ENCODE data around the gene LRIT3.

LRIT3 gene

GRCh38 chr4:109847896-109848442 lies at the start of gene LRIT3:
LRIT3 (plus strand) TSS chr4:109848107; CDS start chr4:109848202, 95 bp downstream.
- no peak for DNase-seq (ENCODE audit: low read depth, low spot score)

DNA sequence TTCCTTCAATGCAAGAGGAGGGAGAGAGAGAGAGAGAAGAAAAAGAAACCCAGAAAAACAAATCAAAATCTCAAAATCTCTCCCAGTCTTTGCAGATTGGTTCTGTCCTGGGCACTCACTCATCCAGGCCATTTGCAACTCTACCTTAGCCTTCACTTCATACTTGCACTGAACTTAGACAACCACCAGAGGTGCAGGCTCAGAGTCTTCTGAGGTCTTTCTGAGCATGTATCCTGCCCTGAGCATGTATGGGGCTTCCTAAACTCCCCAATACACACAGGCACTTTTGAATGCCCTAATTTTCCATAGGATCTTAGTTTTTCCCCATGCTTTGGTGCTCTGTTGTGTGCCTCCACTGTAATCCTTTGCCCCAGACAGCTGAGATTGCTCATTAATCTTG lies 49.0 kb upstream of the LRIT3 start:
- no peak for DNase-seq (ENCODE audit: low read depth, low spot score)

DNA sequence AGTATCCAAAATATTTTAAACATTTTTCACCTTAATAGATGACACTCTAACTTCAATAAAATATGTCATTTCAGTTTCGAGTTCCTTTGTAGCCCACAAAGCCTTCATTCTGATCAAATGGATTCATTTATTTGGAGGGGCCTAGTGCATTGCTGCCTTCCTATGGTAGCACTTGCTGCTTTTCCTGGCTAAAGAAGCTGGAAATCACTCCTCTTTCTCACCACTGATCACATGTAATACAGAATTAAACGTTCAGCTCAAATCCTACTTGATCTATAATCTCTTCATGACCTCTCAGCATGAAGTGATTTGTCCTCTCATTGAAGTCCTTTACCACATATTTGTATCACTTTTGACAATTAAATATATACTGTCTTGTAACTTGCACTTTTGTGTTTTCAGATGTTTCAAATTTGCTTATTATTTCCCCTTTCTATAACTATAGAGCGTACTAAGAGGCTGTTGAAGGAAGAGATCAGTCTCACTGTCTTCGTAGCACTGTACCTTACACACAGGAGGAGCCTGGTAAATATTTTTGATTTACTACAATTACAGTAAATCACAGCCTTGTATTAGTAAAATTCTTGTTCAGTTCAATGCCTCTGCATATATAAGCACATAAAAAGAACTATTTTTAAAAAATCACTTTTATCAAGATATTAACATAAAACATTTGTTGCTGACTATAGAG lies 46.7 kb upstream of the LRIT3 start:
- no peak for DNase-seq (ENCODE audit: low read depth, low spot score)

DNA sequence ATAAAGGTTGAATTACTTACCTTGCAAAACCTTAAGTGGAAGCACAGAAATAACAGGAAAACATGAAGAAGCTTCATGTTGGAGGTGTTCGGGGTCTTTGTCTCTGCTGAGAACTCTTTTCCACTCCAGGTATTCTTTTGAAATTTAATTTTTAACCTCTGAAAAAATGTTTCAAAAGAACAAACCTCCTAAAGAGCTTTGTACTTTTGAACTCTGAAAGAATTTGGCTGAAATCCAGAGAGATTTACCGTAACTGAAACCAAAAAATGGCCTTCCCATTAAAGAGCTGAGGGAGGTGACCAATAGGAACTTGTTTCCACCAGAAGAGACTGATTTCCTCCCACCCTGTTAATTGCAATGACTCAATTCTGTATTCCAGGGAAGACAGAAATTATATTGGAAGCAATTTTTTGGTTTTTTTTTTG lies 46.0 kb upstream of the LRIT3 start, which contains the start of gene CFI:
Gene CFI, minus strand, starts transcription at position 105 of the 425 bp plus-strand sequence. Its CDS starts 28 bp downstream, at position 77.
- no peak for DNase-seq (ENCODE audit: low read depth, low spot score)

GRCh38 chr4:109803924-109804571 lies 43.9 kb upstream of the LRIT3 start:
- no peak for DNase-seq (ENCODE audit: low read depth, low spot score)

DNA sequence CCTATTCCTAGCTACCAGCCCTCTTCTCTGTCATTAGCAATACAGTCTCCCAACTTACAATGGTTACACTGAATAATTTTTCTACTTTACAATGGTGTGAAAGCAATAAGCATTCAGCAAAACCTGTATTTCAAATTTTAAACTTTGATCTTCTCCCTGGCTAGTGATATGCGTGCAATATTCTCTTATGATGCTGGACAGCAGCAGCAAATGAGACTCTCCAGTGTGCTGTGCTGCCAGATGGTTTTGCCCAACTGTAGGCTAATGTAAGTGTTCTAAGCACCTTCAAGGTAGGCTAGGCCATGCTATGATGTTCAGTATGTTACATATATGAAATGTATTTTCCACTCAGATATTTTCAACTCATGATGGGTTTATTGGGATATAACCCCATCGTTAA lies 38.3 kb upstream of the LRIT3 start:
- DNase-seq (ENCODE audit: low read depth, low spot score): no peak

DNA sequence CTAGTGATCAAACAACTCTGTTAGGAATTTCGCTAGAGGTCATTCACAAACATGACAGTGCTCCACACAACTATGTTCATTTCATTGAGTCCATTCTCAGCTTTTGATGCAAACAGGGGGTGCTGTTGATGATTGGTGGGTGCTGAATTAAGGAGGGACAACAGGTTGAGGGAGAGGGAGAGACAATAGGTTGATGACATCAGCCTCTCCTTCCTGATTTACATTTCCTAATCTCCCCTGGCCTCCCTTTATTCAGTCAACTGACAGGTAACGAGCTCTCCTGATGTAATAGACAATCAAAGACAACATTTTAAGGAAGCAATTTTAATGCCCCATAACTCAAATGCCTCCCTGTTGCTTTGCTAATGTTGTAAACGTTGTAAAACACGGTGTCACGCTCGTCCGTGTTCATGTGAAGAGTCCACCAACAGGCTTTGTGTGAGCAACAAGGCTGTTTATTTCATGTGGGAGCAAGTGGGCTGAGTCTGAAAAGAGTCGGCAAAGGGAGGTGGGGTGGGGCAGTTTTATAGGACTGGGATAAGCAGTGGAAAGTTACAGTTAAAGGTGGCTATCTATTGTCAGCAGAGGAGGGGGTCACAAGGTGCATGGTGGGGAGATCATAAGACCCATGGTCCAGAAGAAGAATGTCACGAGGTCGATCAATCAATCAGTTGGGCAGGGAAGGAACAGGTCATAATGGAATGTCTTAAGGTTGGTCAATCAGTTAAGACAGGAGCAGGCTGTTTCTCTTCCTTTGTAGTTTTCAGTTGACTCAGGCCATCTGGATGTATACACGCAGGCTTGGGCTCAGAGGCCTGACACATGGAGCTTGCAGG lies 37.1 kb upstream of the LRIT3 start:
- no peak for DNase-seq (ENCODE audit: low read depth, low spot score)

- DNase-seq (ENCODE audit: low read depth, low spot score): no peak
These were observed 36.2 kb upstream of the LRIT3 start for GRCh38 chr4:109811707-109812106.

DNA sequence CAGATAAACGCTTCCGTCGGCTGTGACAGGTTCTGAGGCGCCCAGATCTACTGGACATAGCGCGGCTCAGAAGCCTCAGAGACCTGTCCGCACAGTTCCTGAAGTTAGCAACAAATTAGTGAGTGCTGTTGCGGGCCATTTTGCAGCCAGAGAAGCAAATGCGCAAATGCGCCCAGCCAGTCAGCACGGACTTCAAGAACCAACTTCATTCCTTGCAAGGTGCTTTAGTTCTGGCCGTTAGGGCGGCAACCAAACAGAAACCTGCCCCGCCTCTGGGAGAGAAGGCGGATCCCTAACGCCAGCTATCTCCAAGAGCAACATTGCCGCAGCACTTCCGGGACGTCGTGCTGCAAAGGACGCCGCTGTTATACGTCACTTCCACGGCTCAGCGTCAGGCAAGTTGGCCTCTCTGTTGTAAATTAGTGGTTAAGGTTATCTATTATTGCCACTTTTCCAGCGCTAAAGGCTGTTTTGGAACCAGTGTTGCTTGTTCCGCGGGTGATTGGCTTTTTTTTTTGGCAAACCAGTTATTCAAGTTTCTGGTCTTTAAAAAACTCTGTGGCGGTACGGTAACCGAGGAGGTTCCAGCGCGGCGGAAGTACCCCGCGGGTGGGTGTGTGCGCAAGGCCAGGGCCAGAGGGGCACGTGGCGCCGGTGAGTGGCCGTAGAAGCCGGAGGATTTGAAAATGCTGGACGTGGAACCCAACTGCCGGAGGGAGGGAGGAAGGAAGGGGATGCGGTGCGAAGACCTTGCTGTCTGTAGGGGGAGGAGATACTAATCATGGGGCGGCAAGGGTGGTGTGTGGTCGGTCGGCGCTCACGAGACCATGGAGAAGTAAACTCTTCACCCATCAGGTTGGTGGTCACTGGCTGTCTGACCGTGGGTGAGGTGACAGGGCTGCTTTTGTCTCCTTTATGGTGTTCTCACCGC lies 32.5 kb upstream of the LRIT3 start, which contains the start of gene GAR1:
Gene GAR1, plus strand, starts transcription at position 612 of the 931 bp plus-strand sequence. CDS start 403 bp downstream, outside the sequence.
- DNase-seq (ENCODE audit: low read depth, low spot score): peak; percentile 91

- DNase-seq (ENCODE audit: low read depth, low spot score): no peak
These were observed 31.8 kb upstream of the LRIT3 start for GRCh38 chr4:109816082-109816442.

DNA sequence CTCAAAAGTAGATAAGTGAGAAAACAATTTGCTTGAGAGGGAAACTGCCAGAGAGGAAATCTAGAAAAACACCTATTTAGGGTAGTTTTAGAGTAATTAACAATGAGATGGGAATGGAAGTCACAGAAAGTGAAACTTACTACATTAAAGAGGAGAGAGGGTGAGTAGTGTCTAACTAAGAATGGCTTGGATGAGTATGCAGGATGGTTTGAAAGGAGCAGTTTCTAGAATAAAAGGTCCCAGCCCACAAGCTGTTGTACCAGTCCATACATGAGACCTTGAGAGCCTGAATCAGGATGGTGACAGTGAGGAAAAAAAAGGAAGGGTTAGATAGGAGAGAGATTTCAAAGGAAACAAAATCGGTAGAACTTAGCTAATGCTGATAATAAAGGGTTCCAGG lies 31.0 kb upstream of the LRIT3 start:
- no peak for DNase-seq (ENCODE audit: low read depth, low spot score)

DNA sequence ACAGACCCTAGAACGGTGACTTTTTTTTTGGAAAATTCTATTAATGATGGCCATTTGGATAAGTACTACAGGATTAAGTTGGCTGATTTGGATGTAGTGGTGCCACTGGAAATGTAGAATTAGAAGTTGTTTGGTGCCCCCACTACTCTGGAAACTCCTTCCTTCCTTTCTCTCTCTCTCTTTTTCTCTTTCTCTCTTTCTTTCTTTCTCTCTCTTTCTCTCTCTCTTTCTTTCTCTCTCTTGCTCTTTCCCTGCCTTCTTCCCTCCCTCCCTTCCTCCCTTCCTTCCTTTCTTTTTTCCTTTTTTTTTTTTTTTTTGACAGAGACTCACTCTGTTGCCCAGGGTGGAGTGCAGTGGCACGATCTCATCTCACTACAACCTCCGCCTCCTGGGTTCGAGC lies 29.6 kb upstream of the LRIT3 start:
- no peak for DNase-seq (ENCODE audit: low read depth, low spot score)

DNA sequence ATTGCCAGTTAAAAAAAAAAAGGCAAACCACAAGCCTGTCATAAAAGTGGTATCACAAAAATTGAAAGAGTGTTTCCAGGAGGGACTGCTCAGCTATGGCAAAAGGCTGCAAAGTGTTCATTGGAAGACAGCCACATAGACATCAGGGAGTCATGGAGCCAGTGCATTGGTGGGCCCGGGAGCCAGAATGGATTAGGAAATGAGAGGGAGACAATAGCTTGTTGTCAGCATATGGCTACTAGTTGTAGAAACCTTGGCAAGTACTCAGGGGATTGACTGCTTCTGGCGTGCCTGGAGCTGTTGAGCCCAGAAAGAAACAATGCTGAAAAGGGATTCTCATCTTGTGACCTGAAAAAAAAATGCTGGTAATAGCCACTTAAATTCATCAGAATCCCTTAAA lies 27.3 kb upstream of the LRIT3 start:
- no peak for DNase-seq (ENCODE audit: low read depth, low spot score)

GRCh38 chr4:109821185-109821584 lies 26.7 kb upstream of the LRIT3 start:
- no peak for DNase-seq (ENCODE audit: low read depth, low spot score)

- DNase-seq (ENCODE audit: low read depth, low spot score): no peak
These were observed 21.2 kb upstream of the LRIT3 start for GRCh38 chr4:109826719-109827118.

DNA sequence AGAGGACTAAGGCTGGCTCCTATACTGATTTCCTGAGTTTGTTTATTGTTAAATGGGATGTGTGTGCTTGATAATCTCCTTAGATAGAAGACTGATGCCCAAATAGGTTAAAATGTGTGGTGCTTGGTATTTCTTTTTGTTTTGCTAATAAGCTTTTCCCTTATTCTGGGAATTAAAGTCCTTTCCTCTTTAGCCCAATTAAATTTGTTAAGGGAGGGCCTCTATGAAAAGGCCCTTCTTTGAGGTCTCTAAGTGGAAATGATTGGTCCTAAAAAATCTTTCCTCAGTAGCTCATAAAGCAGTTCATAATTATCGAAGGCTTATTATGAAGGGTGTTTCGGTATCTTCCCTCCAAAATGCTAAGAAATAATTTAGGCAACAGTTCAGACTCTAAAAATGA lies 20.2 kb upstream of the LRIT3 start, which contains the start of gene RRH:
Gene RRH, plus strand, starts transcription at position 301 of the 400 bp plus-strand sequence. Its CDS starts 56 bp downstream, at position 357.
- DNase-seq (ENCODE audit: low read depth, low spot score): no peak

DNA sequence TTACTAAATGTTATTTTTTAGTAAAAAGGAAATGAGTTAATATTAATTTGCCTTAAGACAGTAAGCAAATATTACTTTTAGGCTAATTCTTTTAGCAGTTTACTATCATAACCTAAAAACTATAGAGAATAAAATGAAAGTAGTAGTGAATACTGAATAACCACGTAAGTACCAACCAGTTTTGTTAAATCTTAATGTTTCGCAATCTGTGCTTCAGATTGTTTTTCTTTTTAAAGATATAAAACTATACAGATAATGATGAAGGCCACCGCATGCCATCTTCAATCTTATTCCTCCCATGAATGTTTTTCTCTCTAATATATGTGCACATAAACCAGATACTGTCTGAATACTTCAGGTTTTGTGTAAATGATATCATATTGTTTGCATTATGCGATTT lies 14.2 kb upstream of the LRIT3 start:
- DNase-seq (ENCODE audit: low read depth, low spot score): no peak

DNA sequence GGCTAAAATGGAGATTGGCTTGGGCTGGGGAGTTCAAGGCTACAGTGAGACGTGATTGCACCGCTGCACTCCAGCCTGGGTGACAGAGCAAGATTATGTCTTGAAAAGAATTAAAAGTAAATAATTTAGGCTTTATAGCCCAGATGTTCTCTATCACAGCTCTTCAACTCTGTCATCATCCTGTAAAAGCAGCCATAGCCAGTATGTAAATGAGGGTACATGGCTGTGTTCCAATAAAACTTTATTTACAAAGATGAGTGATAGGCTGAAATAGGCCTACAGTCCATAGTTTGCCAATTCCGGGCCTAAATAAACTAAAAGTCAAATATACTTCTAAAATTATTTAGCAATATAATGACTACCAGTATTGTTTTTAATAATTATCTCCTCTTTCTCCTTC lies 10.9 kb upstream of the LRIT3 start:
- DNase-seq (ENCODE audit: low read depth, low spot score): no peak

DNA sequence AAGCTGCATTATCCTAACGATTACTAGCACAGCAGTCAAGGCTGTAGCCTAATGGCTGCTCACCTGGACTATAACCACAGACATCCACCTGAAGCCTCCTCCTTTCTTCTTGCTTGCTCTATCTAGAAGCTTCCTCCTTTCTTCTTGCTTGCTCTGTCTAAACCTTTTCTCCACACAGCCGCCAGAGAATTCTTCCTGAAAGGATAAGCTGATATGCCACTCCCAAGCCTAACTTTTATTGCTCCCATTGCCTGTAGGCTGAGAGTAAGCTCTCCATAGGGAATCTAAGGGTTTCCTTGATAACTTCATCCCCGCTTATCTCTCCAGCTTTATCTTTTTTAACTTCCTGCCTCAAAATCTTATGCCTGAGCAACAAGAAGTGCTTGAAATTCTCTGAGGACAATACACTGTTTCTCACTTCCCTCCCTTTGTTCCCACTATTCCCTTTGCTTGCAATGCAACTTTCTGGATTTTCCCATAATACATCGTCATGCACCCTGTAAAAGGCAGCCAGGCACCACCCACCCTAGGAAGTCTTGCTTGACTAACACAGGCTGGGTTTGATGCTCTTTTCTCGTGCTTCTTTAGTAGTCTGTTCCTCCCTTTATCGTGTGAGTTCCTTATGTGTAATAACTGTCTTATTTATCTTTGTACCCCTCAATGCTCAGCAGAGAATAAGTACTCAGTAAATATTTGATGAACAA lies 1.4 kb upstream of the LRIT3 start:
- DNase-seq (ENCODE audit: low read depth, low spot score): no peak

GRCh38 chr4:109848501-109848900 lies 594 bp downstream of the LRIT3 start:
- no peak for DNase-seq (ENCODE audit: low read depth, low spot score)
